HS-27A (cell line): ENCODE measurements around the gene IGFALS.
"Not testable (repeated sequence)": the region's sequence is repeated elsewhere in the genome, so short reads cannot be mapped to it uniquely, and the experiment has no call there.

Source experiments
- DNase-seq: peaks from one replicate; pipeline ENCODE4 v3.0.0-alpha.2; 2012; ENCODE audit warnings: low read depth, missing footprints

The IGFALS gene

DNA sequence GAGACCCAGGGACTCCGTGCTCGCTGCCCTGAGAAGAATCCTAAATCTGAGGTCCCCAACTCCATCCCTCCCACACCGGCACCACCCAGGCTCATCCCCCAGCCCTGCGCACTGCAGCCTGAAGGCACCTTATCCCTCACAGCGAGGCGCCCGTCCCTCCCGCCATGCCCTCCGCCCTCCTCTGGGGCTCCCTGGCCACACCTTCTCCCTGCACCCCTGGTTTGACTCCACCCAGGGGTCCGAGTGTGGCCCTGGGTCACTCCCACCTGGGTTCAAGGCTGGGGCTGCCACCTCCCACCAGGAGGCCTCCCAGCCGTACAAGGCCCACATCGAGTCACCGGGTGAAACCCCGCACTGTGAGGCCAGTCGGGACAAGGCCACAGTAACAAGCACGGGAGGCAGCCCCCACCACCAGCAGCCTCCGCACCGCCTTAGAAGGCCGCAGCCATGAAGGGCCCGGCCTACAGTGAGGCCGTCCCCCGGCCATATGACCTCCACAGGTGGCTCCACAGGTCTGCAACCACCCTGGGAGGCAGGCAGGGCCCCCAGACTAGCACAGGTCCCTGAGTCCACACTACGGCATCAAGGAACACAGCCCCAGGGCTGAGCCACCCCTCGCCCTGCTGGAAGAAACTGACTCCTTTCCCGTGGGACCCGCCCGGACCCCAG lies 24.8 kb upstream of the IGFALS start:
- DNase-seq = no peak

GRCh38 chr16:1817716-1818115 lies 24.2 kb upstream of the IGFALS start:
- DNase-seq = no peak

GRCh38 chr16:1817276-1817589 lies 23.7 kb upstream of the IGFALS start:
- DNase-seq = no peak

GRCh38 chr16:1816396-1817275 lies 23.1 kb upstream of the IGFALS start:
- no peak for DNase-seq

- DNase-seq = no peak
Measured at GRCh38 chr16:1815461-1815860, 22.0 kb upstream of the IGFALS start.

- no peak for DNase-seq
Measured at GRCh38 chr16:1812732-1813163, 19.2 kb upstream of the IGFALS start.

DNA sequence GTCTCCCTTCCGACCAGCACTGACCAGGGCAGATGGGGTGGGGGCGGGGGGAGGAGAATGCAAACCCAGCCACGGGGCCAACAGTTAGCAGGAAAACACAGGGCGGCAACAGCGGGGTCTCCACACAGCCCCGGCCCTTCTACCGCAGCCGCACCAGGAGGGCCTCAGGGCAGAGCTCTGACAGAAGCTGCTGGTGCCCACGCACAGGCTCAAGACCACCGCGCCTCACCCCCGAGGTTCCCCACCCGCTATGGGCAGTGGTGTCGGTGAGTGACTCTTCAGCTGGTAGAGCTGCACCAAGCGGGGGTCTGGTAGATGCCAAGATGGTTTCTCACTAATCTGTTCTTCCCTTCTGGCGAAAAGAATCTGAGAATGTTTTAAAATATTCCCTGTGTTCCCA lies 17.0 kb upstream of the IGFALS start:
- DNase-seq = no peak

- DNase-seq = no peak
Measured at GRCh38 chr16:1810106-1810505, 16.6 kb upstream of the IGFALS start.

- no peak for DNase-seq
Measured at GRCh38 chr16:1809281-1809801, 15.8 kb upstream of the IGFALS start.

GRCh38 chr16:1808691-1809090 lies 15.2 kb upstream of the IGFALS start:
- no peak for DNase-seq

DNA sequence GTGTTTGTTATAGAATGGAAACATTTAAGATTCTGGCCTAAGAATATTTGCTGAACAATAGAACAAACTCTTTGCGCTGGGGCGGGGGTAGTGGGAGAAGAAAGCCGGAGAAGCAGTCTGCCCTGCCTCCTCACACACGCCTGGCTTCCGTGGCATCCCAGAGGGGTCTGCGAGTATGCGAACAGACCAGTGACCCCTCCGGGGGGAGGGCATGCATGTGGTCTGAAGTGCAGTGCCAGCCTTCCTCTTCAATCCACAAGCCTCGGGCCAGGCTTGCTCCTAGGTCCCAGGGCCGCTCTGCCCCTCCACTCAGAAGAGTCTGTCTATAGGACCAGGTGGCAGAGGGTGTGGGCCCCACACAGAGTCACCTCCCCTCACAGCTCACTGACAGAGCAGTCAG lies 14.1 kb upstream of the IGFALS start:
- DNase-seq = no peak

- DNase-seq = no peak
Measured at GRCh38 chr16:1800701-1801100, 7.2 kb upstream of the IGFALS start.

DNA sequence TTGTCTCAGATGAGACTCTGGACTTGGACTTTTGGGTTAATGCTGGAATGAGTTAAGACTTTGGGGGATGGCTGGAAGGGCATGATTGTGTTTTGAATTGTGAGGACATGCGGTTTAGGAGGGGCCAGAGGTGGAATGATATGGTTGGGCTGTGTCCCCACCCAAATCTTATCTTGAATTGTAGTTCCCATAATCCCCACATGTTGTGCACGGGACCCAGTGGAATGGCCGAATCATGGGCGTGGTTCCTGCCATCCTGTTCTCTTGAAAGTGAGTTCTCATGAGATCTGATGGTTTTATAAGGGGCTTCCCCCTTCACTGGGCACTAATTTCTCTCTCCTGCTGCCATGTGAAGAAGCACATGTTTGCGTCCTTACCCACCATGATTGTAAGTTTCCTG lies 5.8 kb upstream of the IGFALS start:
- not testable (repeated sequence) for DNase-seq

DNA sequence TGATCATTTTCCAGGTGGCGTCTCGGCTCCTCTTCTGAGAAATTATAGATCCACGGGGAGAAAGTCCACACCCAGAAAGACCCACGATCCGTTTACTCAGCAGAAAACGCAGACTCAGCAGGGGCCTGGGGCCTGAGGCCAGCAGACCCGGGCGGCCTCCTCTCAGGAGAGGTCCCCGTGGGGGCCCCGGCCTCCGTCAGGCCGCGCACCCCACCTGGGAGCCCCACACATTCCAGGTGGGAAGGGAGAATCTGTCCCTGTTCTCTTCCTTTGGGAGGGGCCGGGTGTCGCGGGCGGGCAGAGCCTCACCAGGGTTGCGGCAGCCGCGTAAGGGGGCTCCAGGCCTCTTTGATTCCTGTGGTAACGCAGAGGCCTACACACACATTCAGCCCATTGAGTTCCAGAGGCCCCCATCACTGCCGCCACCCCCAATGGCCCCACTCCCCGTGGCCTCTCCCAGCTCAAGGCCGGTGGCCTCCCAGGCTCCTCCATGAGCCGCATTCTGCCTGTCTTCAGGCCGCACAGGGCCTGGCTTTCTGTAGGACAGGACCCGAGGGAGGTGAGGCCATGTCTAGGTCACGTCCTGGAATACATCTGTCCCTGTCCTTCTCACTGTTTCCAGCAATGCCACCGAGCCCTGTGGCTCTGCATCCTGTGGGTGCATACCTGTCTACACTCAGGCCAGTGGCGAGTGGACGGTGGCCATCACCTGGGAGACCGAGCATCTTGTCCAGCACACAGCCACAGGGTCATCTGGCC lies 1.6 kb upstream of the IGFALS start:
- no peak for DNase-seq

GRCh38 chr16:1794221-1794871 lies 841 bp upstream of the IGFALS start:
- no peak for DNase-seq

GRCh38 chr16:1792836-1793577 lies 498 bp downstream of the IGFALS start:
- no peak for DNase-seq

DNA sequence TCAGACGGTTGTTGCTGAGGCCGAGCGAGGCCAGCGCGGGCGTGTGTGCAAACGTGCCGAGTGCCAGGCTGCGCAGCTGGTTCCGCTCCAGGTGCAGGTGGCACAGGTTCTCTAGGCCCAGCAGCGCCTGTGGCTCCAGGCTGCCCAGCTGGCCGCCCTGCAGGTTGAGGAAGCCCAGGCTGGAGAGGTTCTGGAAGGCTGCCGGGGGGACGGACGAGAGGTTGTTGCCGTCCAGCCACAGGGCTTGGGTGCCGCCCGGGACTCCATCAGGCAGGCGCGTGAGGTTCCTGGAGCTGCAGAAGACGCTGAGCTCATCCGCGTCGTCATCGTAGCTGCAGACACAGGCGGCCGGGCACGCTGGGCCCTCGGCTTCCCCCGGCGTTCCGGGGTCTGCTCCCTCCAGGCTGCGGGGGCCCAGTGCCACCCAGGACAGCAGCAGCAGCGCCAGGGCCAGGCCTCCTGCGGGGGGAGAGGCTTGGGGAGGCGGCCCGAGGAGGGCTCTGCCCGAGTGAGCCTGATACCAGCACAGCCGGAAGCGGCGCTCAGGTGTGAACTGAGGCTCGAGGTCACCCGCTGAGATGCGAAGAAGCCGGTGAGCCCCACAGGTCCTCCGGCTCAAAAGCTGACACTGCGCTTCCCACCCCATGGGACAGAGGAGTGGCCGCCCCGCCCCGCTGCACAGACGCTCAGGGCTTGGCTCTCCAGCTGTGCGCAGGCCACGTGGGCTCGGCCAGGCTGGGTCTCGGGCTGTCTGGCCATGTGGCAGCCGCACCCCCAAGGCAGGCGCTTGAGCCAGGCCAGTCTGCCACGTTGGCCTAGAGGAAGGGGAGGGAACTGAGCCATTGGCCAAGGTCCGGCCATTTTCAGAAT lies 1.3 kb downstream of the IGFALS start:
- DNase-seq = no peak

- DNase-seq = no peak
Measured at GRCh38 chr16:1791256-1791942, 2.1 kb downstream of the IGFALS start.

DNA sequence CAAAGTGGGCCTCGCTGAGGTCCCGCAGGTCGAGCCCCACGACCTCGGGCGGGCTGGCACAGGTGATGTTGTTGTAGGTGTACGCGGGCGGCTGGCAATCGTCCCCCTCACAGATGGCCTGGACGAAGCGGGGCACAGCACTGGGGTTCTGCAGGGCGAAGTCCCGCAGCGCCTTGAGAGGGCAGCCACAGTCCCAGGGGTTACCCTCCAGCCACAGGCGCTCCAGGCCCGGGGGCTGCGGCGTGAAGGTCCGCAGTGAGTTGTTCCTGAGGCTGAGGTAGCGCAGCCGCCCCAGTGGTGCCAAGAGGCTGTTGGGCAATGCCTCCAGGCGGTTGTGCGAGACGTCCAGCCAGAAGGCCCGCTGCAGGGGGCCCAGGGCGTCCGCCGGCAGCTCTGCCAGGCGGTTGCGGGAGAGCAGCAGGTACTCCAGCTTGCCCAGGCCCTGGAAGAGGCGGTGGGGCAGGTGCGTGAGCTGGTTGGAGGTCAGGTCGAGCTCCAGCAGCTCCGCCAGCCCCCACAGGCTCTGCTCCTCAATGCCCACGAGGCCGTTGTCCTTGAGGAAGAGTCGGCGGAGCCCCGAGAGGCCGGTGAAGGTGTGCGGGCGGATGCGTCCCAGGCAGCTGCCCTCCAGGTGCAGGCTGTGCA lies 2.8 kb downstream of the IGFALS start:
- DNase-seq = no peak
